Heart left ventricle (tissue), 16 donors: Measurements from ENCODE around the gene SLC43A1. TPM values are rescaled to one million over a fixed set of nuclear protein-coding genes. Genes with fewer than 3 reads are reported as not detected.

Experiments used
- ATAC-seq, 4 donors: fragments of 200-7000 bp; cut with Tn5 transposase; one replicate each; pipeline ENCODE4 v1.9.1; 2020 to 2022; ENCODE audit warnings: moderate library complexity in 4 of 4, mild to moderate bottlenecking in 3 of 4, moderate number of reproducible peaks in 1 of 4
- DNase-seq, 5 donors: peaks; one replicate each; pipeline ENCODE4 v3.0.0-alpha.2; 2020
- H3K27ac ChIP-seq, 12 donors: fragments of 200-600 bp; sonication (generic) in 4 of 12; one replicate each; pipeline versions ENCODE4 v1.5.0 to v1.8.0; 2016 to 2022; ENCODE audit warnings: mild to moderate bottlenecking in 2 of 12
- H3K27me3 ChIP-seq, 9 donors: fragments of 200-600 bp; sonication (generic) in 2 of 9; one replicate each; pipeline versions ENCODE4 v1.5.1 to v1.8.0; 2016 to 2022; ENCODE audit warnings: mild to moderate bottlenecking in 3 of 9
- H3K36me3 ChIP-seq, 9 donors: fragments of 200-600 bp; sonication (generic) in 2 of 9; one replicate each; pipeline versions ENCODE4 v1.5.0 to v1.8.0; 2018 to 2022; ENCODE audit warnings: mild to moderate bottlenecking in 2 of 9
- H3K4me1 ChIP-seq, 12 donors: fragments of 200-600 bp; sonication (generic) in 4 of 12; one replicate each; pipeline versions ENCODE4 v1.5.0 to v1.8.0; 2016 to 2022; ENCODE audit warnings: mild to moderate bottlenecking in 3 of 12
- H3K4me3 ChIP-seq, 12 donors: fragments of 200-600 bp; sonication (generic) in 4 of 12; one replicate each; pipeline versions ENCODE4 v1.5.0 to v1.8.0; 2017 to 2022; ENCODE audit warnings: mild to moderate bottlenecking in 9 of 12, moderate library complexity in 4 of 12
- H3K9me3 ChIP-seq, 12 donors: fragments of 200-600 bp; sonication (generic) in 4 of 12; one replicate each; pipeline versions ENCODE4 v1.5.0 to v1.8.0; 2016 to 2022; ENCODE audit warnings: mild to moderate bottlenecking in 1 of 12
- POLR2A ChIP-seq, 2 donors: fragments of 450-650 bp; IDR thresholded peaks; one replicate each; pipeline ENCODE4 v1.6.1; 2017; ENCODE audit warnings: antibody characterized with exemption in 2 of 2, mild to moderate bottlenecking in 2 of 2, moderate library complexity in 2 of 2
- WGBS, 4 donors: extraction: QIAGEN DNeasy Blood & Tissue Kit in 2 of 4; methylation state at CpG; one replicate each; pipeline versions ENCODE4 v1.1.5 to v1.1.7; 2013 to 2018; 5-methylcytosine and 5-hydroxymethylcytosine counted together
- intact Hi-C, 10 donors: fragments of 100-400 bp; cut with DNase I; formaldehyde crosslinking; loops; one replicate each; pipeline versions ENCODE4 v1.11.1 to v1.14.2; 2022
- polyA plus RNA-seq, 2 donors: library from polyadenylated mRNA; stranded (reverse); fragments of 200-250 nt; gene quantifications; one replicate each; pipeline ENCODE4 v1.2.3, GENCODE V29; 2013
- total RNA-seq, 9 donors: library from RNA; depleted of rRNA in 2 of 9; stranded (reverse); fragments of >200 nt in 2 of 9; fragmentation: NEBNext Ultra II Directional in 3 of 9; extraction: Animal tissue kit (Norgen Biotek cat#: 25700) in 3 of 9; gene quantifications; one replicate each; pipeline versions ENCODE4 v1.1.0 to v1.2.4, GENCODE V29; 2016 to 2023
- TF ChIP-seq, protein P1 (sequence below), 12 donors: fragments of 200-600 bp; sonication (generic) in 4 of 12; IDR thresholded peaks; one replicate each; pipeline versions ENCODE4 v1.5.0 to v1.8.0; 2018 to 2022; ENCODE audit warnings: antibody characterized with exemption in 12 of 12, mild to moderate bottlenecking in 5 of 12
- donor health status: ischemic (EF 13 %, LVEDD 7.1; RV severe dilation, severe dysfunction).
- donor health status: healthy with polysubstance abuse.
- donor health status: DM: no; HTN: yes; CAD: no.
- donor health status: DM: no; HTN: no; CAD: no.
- donor health status: ischemic (EF 25% LVEDD 6.9; RV normal size, moderate dysfunction).
- donor health status: ischemic (EF 25% LVEDD 5.7; RV mildly dilated, moderate dysfunction).
- donor health status: healthy.
- donor health status: DM: yes; HTN: yes; CAD: no.
- donor health status: ischemic (EF 35%, LVEDD 5.7; RV mildly dilated, moderate dysfunction).
- donor health status: nonischemic (EF 11% LVEDD 7.7; RV severe dilation, severe dysfunction).
- donor health status: DM: yes; HTN: yes; CAD: no.
- donor health status: PGD.
- donor health status: ischemic (EF 29% LVEDD 5.4; RV normal size, mild dysfunction).
- donor health status: nonischemic (EF 23%, LVEDD 6.1; RV moderate dilation, normal function).

Gene SLC43A1
- total and polyA plus RNA-seq, 11 donors: 2.7 to 12.3 (median 5.8) TPM

DNA sequence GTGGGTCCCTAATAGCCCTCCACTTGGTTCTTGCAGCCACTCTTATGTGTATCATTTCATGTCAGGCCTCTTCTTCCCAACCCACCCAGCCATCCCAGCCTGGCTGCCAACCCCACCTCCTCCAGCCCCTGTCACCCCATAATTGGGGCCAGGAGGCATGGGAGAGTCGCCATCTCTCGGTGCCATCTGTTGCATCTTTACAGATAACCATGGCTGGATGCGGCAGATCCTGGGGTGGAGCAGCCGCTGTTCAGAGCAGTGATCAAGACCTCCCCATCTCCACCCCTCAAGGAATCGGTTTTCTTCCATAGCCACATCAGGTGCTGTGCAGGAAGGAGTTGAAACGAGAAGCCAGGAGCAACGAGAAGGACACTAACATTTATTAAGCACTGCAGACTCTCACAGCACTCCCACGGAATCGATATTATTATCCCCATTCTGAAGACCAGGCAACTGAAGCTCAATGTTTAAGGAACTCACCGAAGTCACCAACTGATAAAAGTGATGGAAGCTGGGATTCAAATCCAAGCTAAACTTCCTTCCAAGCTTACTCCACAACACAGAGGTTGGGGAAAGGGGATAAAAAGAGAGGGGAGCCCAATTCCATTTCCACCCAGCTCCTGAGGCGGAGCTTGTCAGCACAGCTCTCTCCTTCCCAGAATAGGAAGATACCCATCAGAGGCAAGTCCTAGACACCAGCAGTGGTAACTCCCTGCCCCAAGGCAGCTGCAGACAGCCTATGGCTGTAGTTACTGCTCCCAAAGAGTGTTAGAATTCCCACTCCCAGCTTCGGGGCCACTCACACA lies 2.7 kb downstream of the SLC43A1 start:
- Histone ChIP-seq H3K4me1 (peaks cover 0 to 25% (median 12%) of the 10 kb centered on the region in 12 donors), H3K4me3 (no peak overlapping the region), H3K27me3 (no peaks in the 10 kb centered on the region), H3K36me3 (no peaks in the 10 kb centered on the region), H3K9me3 (no peaks in the 10 kb centered on the region), H3K27ac (peak overlapping the region in 1 of 12 donors; percentile 8)
- DNase-seq (no peak), ATAC-seq (no peak)
- 83 to 86% (median 85%) methylated on average over 12 of the region's 12 CpGs for WGBS, 4 donors
- intact Hi-C loops: loop anchor here in 1 of 10 donors (10.0 kb wide), 1 partner anchor 168 kb away; no protein-coding TSS in a partner anchor
- TF ChIP-seq, protein P1, sequence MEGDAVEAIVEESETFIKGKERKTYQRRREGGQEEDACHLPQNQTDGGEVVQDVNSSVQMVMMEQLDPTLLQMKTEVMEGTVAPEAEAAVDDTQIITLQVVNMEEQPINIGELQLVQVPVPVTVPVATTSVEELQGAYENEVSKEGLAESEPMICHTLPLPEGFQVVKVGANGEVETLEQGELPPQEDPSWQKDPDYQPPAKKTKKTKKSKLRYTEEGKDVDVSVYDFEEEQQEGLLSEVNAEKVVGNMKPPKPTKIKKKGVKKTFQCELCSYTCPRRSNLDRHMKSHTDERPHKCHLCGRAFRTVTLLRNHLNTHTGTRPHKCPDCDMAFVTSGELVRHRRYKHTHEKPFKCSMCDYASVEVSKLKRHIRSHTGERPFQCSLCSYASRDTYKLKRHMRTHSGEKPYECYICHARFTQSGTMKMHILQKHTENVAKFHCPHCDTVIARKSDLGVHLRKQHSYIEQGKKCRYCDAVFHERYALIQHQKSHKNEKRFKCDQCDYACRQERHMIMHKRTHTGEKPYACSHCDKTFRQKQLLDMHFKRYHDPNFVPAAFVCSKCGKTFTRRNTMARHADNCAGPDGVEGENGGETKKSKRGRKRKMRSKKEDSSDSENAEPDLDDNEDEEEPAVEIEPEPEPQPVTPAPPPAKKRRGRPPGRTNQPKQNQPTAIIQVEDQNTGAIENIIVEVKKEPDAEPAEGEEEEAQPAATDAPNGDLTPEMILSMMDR (IDR thresholded peaks at IDR 0.05): no peak
- TF ChIP-seq POLR2A (IDR thresholded peaks at IDR 0.05): no peak

DNA sequence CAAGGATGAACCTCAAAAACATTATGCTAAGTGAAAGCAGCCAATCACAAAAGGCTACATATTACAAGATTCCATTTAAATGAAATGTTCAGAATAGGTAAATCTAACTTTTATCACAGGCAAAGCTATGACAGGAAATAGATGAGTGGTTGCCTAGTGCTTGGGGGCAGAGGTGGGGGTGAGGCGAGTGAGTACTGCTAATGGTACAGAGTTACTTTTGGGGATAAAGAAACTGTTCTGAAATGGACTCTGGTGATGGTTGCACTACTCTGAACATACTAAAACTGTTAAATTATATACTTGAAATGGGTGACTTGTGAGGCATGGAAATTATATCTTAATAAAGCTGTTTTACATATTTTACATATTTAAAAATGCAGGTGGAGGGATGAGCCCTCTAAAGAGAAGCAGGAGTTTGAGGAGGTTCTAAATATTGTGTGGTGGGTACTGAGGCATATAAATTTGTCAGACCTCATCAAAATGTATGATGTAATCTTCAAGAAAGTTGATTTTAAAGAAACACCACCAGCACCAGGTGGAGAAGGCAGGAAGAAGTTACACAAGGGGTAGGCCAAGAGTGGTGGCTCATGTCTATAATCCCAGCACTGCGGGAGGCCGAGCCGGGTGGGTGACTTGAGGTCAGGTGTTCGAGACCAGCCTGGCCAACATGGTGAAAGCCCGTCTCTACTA lies 3.6 kb downstream of the SLC43A1 start:
- DNase-seq (no peak), ATAC-seq (no peak)
- Histone ChIP-seq H3K4me1 (peaks cover 0 to 25% (median 12%) of the 10 kb centered on the region in 12 donors), H3K4me3 (no peak overlapping the region), H3K27ac (no peak overlapping the region), H3K9me3 (no peaks in the 10 kb centered on the region), H3K36me3 (peaks cover 0 to 8% (median 0%) of the 10 kb centered on the region in 9 donors), H3K27me3 (no peaks in the 10 kb centered on the region)
- 92 to 94% (median 92%) methylated on average over 6 of the region's 6 CpGs for whole genome bisulfite sequencing, 4 donors
- no peak for TF ChIP-seq POLR2A (IDR thresholded peaks at IDR 0.05)
- TF ChIP-seq, protein P1 (IDR thresholded peaks at IDR 0.05): no peak
- intact Hi-C loops: loop anchor here in 1 of 10 donors (10.0 kb wide), 1 partner anchor 167 kb away; no protein-coding TSS in a partner anchor

DNA sequence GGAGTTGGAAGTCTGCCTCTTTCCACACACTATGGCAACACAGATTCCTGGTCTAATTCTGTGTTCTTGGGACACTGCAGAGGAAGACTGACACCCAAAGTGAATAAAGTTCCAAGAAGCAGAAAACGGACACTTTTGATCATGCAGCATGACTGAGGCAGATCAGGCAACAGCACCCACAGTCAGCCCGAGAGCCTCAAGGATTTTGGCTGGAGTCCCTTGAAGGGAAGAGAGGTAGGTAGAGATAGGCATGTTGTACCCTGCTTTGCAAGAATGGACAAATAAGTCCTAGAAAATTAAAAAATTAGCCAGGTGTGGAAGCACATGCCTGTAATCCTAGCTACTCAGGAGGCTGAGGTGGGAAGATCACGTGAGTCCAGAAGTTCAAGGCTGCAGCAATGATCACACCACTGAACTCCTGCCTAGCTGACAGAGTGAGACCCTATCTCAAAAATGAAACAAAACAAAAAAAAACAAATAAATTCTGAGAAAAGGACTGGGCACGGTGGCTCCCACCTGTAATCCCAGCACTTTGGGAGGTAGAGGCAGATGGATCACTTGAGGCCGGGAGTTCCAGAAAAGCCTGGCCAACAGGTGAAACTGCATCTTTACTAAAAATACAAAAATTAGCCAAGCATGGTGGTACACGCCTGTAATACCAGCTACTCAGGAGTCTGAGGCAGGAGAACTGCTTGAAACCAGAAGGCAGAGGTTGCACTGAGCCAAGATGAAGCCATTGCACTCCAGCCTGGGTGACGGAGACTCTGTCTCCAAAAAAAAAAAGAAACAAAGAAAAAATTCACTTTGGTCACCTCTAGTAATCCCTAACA lies 6.9 kb downstream of the SLC43A1 start:
- WGBS, 4 donors: 90 to 95% (median 94%) methylated on average over 7 of the region's 7 CpGs
- DNase-seq: no peak
- TF ChIP-seq POLR2A (IDR thresholded peaks at IDR 0.05): no peak
- TF ChIP-seq, protein P1 (IDR thresholded peaks at IDR 0.05): no peak

More for the DNA sequence above, 6.9 kb downstream of the SLC43A1 start:
- Histone ChIP-seq H3K4me3 (no peak overlapping the region), H3K27ac (no peak overlapping the region), H3K36me3 (peaks cover 0 to 21% (median 0%) of the 10 kb centered on the region in 9 donors), H3K27me3 (no peaks in the 10 kb centered on the region), H3K4me1 (peaks cover 0 to 5% (median 0%) of the 10 kb centered on the region in 12 donors), H3K9me3 (no peaks in the 10 kb centered on the region)
- intact Hi-C loops: no loop called here
- no peak for ATAC-seq
